Activated effector memory CD4-positive, alpha-beta T cell treated with anti-CD3 and anti-CD28 coated beads, Interleukin-2, amount 50 U/mL, for 16 hours (primary cell): Measurements from ENCODE around the gene RRM1.
"Not testable (repeated sequence)": the region's sequence is repeated elsewhere in the genome, so short reads cannot be mapped to it uniquely, and the experiment has no call there.

Experiments used
- DNase-seq: peaks from one replicate; pipeline ENCODE4 v3.0.0-alpha.2; 2020

Gene RRM1

DNA sequence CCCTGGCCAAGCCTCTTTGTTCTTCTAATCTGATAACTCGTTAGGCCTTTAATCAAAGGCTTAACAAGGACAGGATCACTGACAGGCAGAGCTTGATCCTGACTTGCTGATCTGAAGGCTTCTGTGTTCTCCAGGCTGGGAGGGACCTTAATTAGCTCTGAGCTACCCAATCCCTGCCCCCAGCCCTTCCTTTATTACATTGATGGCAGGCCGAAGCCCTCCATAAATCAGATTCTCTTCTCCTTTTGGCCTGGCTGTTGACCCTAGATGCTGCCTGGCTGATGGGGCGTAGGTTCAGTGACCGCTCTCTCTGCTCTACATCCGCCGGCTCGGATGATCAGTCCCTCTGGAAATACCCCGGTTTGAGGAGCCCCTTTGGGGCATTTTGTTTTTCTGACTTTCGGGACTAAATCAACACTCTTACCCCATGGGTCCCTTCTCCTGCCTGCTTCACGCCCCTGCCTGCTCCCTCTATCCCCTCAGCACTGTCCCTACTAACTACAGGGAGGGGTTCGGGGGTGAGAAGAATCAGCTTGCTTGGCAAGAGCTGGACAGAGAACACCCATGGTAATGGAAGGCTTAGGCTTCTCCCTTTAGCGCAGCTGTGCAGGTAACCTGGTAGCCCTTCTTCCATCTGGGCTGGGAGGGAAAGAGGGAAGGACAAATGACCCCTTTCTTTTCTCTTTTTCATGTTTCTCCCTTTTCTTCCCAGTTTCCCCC, 10.0 kb upstream of the RRM1 start:
- DNase-seq, result no peak

DNA sequence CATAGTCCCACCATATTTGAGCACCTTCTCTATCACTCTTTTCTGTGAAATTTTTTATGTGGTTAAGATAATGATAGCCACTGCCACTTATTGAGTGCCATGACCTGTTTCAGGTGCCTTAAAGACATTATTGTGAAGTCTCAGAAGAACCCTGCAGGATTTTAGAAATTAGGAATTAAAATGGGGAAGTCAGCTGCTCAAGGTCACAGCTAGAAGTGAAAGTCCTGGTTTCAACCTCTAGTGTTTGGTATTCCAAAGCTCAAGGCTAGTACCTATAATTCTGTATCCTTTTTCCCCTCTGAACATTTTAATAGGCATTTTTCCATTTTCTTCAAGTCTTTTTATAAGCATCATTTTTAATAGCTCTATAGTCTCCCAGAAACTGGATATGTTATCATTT, 9.0 kb upstream of the RRM1 start:
- no peak for DNase-seq

DNA sequence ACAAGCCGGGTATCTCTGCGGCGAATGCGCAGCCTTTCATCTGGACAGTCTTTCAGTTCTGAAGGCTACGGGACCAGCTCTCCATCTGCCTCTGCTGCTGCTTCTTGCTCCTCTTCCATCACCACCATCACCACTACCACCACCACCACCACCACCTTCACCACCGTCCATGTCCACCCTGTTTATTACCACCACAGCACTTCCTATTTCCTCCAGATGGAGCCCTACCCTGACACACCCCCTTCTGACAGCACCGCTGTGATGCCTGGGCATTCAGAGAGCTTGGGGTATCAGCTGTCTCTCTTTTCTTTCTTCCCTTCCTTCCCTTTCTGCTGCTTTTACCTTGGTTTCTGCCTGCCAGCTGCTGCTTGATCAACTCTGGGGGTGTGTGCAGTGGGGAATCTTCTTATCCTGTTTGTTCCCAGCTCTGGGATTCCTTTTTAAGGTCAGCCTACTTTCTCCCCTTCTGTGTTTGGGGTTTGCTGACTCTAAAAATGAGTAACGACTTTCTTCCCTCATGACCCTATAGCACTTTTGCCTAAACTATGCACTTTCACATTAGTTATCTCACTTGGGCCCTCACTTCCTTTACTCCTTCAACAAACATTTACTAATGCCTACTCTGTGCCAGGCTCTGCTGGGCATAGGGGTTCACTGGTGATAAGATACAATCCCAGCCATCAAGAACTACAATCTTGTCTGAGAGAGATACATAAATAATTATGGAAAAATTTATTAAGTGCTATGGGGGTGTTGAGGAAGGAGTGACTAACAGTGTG, 7.8 kb upstream of the RRM1 start:
- DNase-seq, result no peak

DNA sequence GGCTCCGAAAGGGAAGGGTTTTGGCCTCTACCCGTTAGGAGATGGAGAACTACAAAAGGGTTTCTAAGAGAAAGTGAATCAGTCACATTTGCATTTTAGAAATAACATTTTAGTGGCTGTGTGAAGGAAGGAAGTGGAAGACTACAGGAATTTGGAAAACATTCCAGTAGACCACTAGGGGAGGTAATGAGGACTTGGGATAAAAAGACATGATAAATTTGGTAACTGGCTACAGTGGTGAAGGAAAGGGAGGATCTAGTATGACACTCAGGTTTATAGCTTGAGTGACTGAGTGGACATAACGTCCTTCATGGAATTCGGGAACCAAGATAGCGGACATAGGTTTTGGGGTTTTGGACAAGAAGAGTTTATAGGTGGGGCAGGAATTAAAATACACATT, 7.0 kb upstream of the RRM1 start:
- DNase-seq, result no peak

DNA sequence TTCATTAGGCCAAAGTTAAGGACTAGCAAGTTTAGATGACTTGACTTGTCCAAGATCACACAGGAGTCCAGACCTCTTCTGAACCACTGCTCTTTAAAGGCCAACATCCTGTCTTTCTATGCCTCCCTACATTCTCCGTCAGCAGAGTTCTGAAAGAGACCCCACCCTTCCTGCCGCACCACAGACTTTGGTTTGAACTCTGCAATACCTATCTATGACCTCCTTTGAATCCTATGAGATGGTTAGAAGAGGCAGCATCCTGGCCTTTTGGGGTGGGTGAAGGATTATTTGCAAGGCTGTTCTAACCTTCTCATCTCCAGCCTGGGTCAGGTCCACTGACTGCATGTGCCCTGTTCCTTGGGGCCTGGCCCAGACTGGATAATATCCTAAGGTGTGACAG, 4.3 kb upstream of the RRM1 start:
- peak; percentile 75 for DNase-seq

DNA sequence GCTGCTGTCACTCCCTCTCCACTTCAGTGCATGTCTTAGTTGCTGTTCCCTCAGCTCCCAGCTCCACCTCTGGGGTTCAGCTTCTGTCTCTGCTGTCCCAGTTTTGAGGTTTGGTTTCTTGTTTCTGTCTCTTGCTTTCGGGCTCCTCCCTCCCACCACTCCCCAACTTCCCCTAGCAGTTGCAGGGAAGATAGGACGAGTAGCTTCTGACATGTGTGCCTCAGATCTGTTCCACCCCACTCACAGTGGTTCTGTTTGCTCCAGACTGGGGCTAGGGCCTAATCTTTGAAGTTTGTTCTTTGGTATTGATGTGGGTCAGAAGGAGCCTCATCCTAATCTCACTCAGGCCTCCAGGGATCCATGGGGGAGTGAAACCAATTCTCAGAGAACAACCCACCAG, 2.6 kb upstream of the RRM1 start:
- no peak for DNase-seq

DNA sequence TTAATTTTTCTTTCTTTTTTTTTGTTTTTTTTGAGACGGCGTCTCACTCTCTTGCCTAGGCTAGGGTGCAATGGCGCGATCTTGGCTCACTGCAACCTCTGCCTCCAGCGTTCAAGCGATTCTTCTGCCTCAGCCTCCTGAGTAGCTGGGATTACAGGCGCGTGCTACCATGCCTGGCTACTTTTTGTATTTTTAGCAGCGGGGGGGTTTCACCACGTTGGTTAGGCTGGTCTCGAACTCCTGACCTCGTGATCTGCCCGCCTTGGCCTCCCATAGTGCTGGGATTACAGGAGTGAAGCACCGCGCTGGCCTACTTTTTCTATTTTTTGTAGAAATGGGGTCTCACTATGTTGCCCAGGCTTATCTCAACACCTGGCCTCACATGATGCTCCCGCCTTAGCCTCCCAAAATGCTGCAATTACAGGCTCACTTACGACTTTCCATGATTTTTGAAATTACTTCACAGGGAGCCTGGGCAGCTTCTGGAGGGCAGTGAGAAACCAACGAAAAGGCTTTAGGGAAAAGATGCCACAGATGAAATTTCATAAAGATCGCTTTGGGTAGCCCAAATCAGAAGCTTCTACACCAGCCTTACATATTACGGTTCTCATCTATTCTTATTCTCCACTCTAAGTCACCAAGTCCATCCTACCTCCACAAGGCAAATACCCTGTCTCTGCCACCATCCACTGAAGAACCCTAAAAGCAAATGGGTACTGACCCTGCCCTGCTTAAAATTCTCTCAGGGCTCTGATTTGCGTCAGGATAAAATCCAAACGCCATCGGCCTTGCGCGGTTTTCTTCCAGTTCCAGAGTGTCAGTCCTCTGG, 866 bp upstream of the RRM1 start:
- no peak for DNase-seq

DNA sequence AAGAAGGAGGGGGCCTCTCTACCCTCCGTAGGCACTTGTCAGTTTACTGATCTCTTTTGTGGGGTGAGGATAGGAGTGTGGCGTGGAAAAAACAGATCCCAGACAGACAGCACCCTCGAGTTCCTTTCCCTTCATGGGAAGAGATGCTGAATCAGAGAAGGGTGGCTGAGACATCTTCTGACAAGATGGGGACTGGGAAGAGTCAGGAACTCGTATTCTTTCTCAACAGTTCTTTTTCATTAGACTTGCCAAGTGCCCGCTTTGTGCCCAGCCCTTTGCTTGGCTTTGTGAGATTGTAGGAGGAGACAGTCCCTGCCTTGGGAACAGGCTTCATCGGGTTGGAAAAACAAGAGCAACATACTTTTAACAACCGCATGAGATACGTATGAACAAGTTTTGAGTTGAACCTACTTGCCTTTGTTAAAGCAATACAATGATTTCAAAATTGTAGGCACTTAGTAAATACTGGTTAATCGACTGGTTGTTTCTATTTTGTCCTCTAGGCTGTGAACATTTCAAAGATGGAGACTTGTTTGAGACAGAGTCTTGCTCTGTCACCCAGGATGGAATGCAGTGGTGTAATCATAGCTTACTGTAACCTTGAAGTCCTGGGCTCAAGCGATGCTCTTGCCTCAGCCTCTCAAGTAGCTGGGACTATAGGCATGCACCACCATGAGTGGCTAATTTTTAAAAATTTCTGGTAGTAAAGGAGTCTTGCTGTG, 1.1 kb downstream of the RRM1 start:
- DNase-seq, result no peak

DNA sequence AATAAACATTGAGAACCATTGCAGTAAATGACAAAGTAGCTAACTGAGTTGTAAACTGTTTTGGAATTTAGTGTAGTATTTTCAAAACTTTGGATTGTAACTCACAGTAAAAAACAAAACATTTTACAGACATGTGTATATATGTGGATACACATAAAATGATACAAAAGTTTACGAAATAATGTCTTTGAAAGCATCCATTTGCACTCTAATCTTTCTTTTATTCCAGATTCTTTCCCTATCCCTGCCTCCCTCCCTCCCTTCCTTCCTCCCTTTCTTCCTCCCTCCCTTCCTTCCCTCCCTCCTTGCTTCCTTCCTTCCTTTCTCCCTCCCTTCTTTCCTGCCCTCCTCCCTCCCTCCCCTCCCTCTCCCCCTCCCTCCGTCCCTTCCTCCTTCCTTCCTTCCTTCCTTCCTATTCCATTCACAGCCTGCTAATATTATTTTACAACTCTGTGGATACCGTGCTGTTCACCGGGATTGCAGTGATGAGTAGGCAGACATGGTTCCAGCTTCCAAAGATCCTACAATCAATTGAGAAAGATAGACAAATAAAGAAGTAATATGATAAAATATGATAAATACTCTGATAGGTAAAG, 3.5 kb downstream of the RRM1 start:
- no peak for DNase-seq

DNA sequence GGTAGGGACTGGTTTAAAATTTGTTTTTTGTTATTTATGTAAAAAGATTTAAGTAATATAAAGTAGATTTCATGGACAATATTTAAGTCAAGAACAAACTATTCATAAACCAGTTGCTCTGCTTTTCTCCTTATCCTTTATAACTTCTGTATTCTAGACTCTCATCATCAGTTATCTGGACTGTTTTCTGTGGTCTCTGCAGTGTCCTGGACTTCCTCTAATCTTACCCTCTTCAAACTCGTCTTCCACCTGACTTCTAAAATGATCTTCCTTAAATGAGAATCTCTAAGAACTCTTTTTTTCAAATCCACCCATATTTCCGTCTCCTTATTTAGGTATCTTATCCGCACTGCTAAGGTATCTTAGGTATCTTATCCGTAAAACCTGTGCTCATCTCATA, 8.1 kb downstream of the RRM1 start:
- DNase-seq, result no peak

DNA sequence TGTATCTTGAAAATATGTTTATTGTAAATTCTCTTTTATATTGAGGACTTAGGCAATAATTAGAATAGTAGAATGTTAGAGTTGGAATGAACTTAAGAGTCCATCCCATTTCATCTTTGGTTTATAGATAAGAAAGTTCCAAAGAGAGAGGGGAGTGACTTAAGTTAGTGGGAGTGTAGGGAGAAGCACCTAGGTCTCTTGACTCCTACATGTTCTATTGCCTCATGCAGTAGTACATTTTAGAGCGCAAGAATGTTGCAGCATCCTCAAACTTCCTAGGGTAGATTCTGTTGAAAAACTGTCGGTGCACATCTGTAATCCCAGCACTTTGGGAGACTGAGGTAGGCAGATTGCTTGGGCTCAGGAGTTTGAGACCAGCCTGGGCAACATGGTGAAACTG, 8.7 kb downstream of the RRM1 start:
- DNase-seq, result no peak

DNA sequence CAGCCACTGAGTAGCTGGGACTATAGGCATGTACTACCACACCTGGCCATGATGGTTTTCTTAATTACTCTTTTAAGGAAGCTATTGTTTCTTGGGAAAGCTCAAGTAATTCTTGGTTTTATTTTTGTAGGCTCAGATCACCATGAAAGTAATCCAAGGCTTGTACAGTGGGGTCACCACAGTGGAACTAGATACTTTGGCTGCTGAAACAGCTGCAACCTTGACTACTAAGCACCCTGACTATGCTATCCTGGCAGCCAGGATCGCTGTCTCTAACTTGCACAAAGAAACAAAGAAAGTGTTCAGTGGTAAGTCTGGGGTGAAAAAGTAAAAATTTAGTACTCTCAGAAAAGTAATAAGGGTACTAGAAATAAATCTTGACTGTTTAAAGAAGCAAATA, 11.3 kb downstream of the RRM1 start:
- DNase-seq, result no peak

DNA sequence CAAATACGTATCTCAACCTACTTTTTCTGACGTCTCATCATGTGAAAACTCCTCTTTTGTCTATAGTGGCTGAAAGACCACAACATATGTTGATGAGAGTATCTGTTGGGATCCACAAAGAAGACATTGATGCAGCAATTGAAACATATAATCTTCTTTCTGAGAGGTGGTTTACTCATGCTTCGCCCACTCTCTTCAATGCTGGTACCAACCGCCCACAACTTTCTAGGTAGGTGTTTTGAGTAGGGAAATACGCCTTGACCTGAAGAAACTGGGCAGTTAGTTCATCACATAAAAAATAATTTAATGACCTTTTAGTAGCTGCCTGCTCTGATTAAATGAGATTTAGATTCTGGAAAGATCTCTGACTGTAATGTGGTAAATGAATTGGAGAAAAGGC, 17.2 kb downstream of the RRM1 start:
- no peak for DNase-seq

DNA sequence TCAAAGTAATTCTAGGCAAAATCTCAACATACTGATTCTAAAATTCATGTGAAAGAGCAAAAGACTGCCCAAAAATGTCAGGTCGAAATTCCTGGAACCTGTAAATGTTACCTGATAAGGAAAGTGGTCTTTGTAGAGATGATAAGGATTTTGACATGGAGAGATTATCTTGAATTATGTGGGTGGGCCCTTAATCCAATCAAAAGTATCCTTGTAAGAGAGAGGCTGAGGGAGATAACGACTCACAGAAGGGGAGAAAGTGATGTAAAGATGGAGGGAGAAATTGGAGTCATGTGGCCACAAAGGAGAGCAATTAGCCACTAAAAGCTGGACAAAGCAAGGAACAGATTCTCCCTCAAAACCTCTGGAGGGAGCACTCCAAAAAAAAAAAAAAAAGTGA, 20.5 kb downstream of the RRM1 start:
- DNase-seq, result no peak

DNA sequence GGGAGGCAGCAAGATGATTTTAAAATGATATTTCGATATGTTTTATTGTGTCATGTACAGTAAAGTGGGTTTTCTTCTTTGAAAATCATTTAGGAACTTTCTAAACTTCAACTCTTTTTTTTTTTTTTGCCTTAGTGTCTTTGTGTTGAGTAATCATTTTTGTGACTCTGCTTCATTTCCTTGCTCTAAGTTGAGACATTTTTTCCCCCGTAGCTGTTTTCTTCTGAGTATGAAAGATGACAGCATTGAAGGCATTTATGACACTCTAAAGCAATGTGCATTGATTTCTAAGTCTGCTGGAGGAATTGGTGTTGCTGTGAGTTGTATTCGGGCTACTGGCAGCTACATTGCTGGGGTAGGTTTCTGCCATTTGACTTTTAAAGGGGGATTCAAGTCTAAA, 23.5 kb downstream of the RRM1 start:
- DNase-seq, result no peak

DNA sequence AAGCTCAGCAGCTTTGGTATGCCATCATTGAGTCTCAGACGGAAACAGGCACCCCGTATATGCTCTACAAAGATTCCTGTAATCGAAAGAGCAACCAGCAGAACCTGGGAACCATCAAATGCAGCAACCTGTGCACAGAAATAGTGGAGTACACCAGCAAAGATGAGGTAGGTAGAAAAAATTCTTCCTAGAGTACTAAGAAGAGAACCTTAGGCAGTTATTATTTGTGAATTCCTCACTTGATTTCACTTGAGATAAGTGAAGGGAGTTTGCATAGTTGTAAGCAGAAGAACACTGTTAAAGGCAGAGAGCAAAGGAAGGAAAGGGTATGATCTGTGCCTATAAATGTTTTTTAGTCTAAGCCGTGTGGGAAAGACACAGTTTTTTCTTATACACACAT, 28.6 kb downstream of the RRM1 start:
- no peak for DNase-seq

DNA sequence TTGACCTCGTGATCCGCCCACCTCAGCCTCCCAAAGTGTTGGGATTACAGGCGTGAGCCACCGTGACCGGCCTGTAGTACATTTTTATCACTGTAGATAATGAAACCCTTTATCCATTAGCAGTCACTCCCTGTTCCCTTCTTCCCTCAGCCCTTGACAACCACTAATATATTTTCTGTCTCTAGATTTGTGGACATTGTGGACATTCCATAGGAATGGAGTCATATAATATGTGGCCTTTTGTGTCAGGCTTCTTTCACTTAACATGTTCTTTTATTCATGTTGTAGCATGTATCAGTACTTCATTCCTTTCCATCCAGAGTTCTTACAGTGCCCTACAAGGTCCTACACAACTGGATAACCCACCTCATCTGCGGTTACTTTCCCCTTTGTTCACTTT, 30.5 kb downstream of the RRM1 start:
- no peak for DNase-seq

DNA sequence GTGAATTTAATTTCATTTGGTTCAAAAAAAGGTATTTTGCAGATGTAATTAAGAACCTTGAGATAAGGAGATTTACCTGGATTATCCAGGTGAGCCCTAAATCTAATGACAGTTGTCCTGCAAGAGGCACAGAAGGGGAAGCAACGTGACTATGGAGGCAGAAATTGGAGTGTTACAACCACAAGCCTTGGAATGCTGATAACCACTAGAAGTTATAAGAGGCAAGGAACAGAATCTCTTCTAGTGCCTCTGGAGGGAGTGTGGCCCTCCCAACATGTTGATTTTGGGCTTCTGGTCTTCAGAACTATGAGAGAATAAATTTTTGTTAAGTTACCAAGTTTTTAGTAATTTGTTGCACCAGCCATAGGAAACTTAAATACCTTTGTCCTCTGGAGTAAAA, 32.8 kb downstream of the RRM1 start:
- DNase-seq, result no peak

DNA sequence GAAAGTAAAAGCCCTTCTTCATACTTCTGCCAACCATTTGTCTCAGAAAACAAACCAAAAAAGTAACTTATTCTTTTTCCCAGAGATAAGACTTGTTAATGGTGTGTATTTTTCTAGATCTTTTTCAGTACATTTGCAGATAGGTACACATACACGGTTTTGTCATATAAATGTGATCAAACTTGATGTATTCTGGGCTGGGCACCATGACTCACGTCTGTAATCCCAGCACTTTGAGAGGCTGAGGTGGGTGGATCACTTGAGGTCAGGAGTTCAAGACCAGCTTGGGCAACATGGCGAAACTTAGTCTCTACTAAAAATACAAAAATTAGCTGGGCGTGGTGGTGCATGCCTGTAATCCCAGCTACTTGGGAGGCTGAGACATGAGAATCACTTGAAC, 35.6 kb downstream of the RRM1 start:
- DNase-seq, result not testable (repeated sequence)

DNA sequence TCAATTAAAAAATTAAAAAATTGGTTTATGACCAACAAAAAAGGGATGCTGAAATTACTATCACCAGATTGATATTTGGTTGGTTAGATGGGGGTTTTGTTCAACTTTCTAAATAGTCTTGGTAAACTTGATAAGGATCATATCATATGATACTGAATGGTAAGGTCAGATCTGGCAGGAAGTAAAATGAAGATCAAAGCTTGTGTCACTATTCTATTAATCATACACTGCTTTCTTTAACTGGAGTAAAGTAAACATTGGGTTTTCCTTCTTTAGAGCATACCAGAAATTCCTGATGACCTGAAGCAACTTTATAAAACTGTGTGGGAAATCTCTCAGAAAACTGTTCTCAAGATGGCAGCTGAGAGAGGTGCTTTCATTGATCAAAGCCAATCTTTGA, 40.2 kb downstream of the RRM1 start:
- DNase-seq, result no peak

DNA sequence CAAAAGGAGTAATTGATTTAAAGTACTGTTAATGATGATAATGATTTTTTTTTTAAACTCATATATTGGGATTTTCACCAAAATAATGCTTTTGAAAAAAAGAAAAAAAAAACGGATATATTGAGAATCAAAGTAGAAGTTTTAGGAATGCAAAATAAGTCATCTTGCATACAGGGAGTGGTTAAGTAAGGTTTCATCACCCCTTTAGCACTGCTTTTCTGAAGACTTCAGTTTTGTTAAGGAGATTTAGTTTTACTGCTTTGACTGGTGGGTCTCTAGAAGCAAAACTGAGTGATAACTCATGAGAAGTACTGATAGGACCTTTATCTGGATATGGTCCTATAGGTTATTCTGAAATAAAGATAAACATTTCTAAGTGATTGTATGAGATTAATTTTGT, 43.9 kb downstream of the RRM1 start:
- no peak for DNase-seq

DNA sequence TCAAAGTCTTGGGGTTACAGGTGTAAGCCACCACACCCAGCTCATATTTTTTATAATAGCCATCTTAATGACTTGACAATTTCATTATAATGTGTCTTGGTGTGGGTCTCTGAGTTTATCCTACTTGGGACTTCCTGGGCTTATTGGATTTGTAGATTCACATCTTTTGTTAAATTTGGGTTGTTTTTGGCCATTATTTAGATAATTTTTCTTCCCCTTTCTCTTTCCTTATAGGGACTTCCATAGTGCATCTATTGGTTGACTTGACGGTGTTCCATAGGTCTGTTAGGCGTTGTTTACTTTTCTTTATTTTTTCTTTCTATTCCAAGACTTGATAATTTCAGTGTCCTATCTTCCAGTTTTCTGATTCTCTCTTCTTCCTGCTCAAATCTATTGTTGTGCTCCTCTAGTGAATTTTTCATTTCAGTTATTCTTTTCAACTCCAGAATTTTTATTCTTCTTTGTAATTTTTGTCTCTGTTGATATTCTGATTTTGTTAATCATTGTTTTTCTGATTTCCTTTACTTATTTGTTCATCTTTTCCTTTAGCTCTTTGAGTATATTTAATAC, 45.6 kb downstream of the RRM1 start:
- DNase-seq, result no peak
